Central memory CD8-positive, alpha-beta T cell (primary cell): Measurements from ENCODE around the gene RAD51B.
"Not testable (repeated sequence)": the region's sequence is repeated elsewhere in the genome, so short reads cannot be mapped to it uniquely, and the experiment has no call there.

Experiments
- ATAC-seq: fragments of 150-1000 bp; cut with Tn5 transposase; replicated peaks from 2 replicates; pipeline ENCODE4 v1.10.0; 2022; ENCODE audit warnings: mild to moderate bottlenecking, moderate FRiP score, moderate number of reproducible peaks; ENCODE audit not compliant: poor library complexity, severe bottlenecking; ENCODE audit errors: extremely low read depth
- DNase-seq, 2 donors: peaks; one replicate each; pipeline ENCODE4 v3.0.0; 2021; ENCODE audit warnings: low spot score in 2 of 2
- H3K27ac Mint-ChIP-seq: one replicate; pipeline ENCODE4 v1.8.0; 2022; ENCODE audit warnings: low read depth, mild to moderate bottlenecking, moderate library complexity, mixed read lengths
- H3K27me3 Mint-ChIP-seq: one replicate; pipeline ENCODE4 v1.8.0; 2022; ENCODE audit warnings: mixed read lengths
- H3K36me3 Mint-ChIP-seq: one replicate; pipeline ENCODE4 v1.8.0; 2022; ENCODE audit warnings: mild to moderate bottlenecking, moderate library complexity, mixed read lengths; ENCODE audit not compliant: insufficient read depth
- H3K4me1 Mint-ChIP-seq: one replicate; pipeline ENCODE4 v1.8.0; 2022; ENCODE audit warnings: mixed read lengths
- H3K4me3 Mint-ChIP-seq: one replicate; pipeline ENCODE4 v1.8.0; 2022; ENCODE audit warnings: mild to moderate bottlenecking, moderate library complexity, mixed read lengths
- H3K9me3 Mint-ChIP-seq: one replicate; pipeline ENCODE4 v1.8.0; 2022; ENCODE audit warnings: mixed read lengths

Gene RAD51B

DNA sequence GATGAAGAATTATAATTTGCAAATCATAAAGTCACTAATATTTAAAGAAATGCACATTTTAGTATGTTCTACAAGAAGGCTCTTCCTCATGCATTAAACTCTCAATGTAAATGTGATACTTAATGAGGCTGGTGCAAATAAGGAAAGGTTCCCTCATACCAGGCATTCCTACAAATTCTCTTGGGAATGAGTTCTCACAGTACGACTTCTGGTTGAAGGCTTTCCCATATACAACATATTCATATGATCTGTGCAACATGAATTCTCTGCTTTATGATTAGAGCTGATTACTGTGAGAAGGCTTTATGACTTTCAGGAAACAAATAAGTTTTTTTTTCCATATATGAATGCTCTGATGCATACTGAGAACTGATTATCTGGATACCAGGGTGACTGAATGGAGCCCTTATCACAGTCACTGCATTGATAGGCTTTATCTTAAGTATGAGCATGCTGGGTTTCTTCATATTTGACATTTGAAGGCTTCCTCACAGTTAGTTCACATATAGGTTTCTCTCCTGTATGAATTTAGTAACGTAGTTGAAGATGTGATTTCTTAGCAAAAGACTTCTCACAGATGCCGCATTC is 293.9 kb downstream of the RAD51B start:
- H3K36me3 Mint-ChIP-seq = no peaks in the 10 kb centered on the region
- no peak overlapping the region for H3K27ac Mint-ChIP-seq
- H3K4me3 Mint-ChIP-seq = no peak overlapping the region
- no peak for DNase-seq
- no peaks in the 10 kb centered on the region for H3K27me3 Mint-ChIP-seq
- peaks cover 20% of the 10 kb centered on the region for H3K4me1 Mint-ChIP-seq
- ATAC-seq = no peak
- H3K9me3 Mint-ChIP-seq = no peaks in the 10 kb centered on the region

DNA sequence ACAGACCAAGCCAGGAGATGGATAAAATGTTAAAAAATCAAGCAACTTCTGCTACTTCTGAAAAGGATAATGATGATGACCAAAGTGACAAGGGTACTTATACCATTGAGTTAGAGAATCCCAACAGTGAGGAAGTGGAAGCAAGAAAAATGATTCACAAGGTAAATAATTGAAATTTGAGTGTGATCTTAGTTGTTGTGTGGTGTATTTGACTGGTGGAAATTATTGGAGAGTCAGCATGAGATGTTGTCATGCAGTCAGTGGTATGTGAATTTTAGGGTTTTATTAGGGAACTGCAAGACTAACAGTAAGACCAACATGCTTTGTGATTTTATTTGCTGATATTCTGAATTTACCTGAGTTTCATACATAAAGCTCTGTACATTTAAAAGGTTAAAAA is 296.4 kb downstream of the RAD51B start:
- not testable (repeated sequence) for DNase-seq, H3K4me3 Mint-ChIP-seq, H3K36me3 Mint-ChIP-seq, H3K27ac Mint-ChIP-seq, ATAC-seq, H3K9me3 Mint-ChIP-seq, H3K27me3 Mint-ChIP-seq
- H3K4me1 Mint-ChIP-seq = peaks cover 12% of the 10 kb centered on the region

DNA sequence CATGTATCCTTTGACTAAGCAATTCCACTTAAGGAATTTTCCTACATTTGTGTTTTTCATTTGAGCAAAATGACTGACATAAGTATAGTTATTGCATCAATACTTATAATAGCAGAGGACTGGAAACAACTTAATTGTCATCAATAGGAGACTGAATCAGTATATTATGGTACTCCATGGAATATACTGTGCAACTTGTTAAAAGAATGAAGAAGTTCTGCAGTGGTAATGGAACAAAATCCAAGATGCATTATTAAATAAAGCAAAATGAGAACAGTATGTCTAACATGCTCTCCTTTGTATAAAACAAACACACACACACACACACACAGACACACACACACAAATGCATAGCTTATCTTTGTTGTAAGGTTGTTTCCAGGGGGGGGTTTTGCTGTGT is 303.1 kb downstream of the RAD51B start:
- no peak overlapping the region for H3K27ac Mint-ChIP-seq
- H3K9me3 Mint-ChIP-seq = no peaks in the 10 kb centered on the region
- no peaks in the 10 kb centered on the region for H3K4me1 Mint-ChIP-seq
- no peak overlapping the region for H3K4me3 Mint-ChIP-seq
- H3K27me3 Mint-ChIP-seq = no peaks in the 10 kb centered on the region
- ATAC-seq = no peak
- no peaks in the 10 kb centered on the region for H3K36me3 Mint-ChIP-seq
- DNase-seq = no peak

DNA sequence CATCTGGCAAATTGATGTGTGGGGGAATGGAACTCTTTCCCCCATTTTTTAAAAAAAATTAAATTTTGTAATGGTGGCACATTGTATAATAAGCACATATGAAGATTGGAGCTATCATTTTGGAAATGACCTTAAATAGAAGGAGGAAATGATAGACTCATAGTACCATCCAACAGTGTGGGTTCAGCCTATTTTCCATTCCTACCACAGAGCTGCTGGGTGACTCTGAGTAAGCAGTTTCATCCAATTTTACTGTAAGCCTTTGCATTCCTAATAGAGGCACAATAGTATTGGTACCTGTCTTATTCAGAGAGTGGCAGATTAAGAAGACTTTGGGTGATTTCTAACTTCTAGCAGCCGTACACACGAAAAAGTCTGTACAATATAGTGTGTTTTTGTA is 304.5 kb downstream of the RAD51B start:
- ATAC-seq = no peak
- no peaks in the 10 kb centered on the region for H3K4me1 Mint-ChIP-seq

DNA sequence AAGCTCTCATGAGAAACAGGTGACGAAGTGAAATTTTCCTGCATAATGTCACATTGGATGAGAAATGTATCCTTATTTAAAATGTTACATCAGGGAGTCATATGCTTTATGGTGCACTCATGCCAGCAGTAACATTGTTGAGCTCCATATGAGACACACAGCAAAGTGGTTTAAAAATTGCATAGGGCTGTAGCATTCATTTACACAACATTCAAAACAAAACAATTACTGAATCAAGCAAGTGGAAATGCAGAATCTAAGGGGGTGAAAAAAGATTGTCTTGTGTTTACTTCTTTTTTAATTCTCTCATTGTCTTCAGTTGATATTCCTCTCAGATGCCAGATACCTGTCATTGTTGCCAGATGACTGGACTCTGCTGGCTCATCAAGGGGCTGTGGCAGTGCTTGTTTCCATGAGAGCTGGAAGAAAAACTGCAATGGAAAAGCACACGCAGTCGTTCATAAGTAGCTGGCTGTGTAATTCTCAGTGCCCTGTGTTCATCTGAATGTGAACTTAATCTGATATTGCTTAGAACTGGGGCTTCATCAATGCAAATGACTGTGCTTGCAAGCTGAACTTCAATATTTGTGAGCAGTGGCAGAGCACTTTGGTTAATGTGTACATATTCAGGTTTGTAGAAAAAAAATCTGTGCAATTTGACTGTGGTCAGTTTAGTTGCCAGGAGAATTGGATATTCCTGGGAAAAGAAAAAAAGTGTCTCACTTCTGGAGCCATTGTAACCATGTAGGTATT is 305.6 kb downstream of the RAD51B start:
- Mint-ChIP-seq H3K36me3 (no peaks in the 10 kb centered on the region), H3K27ac (no peak overlapping the region), H3K4me1 (no peaks in the 10 kb centered on the region), H3K9me3 (no peaks in the 10 kb centered on the region), H3K27me3 (no peaks in the 10 kb centered on the region), H3K4me3 (no peak overlapping the region)
- DNase-seq (no peak), ATAC-seq (no peak)

More for the DNA sequence above, 304.5 kb downstream of the RAD51B start:
- H3K36me3 Mint-ChIP-seq = no peaks in the 10 kb centered on the region
- no peak for DNase-seq
- no peak overlapping the region for H3K4me3 Mint-ChIP-seq
- no peak overlapping the region for H3K27ac Mint-ChIP-seq
- no peaks in the 10 kb centered on the region for H3K9me3 Mint-ChIP-seq
- no peaks in the 10 kb centered on the region for H3K27me3 Mint-ChIP-seq

DNA sequence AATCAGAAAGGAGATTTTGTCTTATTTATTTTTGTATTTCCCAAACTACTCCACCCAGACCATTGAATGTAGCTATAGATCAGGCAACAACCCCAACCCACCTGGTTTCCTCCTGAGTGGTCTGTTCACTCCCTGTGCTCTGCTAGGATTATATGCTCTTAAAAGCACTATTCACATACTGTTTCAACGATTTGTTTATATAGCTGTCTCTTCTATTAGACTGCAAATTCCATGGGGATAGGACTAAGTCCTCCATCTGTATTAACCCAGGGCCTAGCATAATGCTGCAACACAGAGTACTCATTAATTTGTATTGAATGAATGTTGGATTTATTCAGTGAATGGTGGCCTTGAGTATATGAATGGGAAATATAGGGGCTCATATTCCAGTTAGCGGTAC is 307.6 kb downstream of the RAD51B start:
- no peaks in the 10 kb centered on the region for H3K9me3 Mint-ChIP-seq
- H3K4me1 Mint-ChIP-seq = no peaks in the 10 kb centered on the region
- H3K36me3 Mint-ChIP-seq = no peaks in the 10 kb centered on the region
- DNase-seq (no peak), ATAC-seq (no peak)
- H3K27me3 Mint-ChIP-seq = no peaks in the 10 kb centered on the region
- H3K4me3 Mint-ChIP-seq = no peak overlapping the region
- H3K27ac Mint-ChIP-seq = no peak overlapping the region

DNA sequence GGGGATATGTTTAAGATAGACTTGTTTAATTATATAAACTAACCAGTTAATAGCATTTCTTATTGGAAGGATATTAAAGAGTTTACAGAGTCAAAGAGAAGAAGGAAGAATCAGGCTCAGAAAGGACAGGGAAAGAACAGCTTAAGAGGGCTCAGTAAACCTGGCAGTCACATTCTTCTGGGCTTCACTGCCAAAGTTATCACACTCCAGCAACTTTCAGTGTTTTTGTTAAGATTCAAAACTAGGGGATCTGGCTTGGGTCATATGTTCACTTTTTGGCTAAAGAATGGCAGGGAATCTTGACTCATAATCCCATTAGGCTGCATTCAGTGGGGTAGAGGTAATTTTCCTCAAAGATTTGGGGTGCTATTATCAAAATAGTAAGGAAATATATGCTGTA is 312.3 kb downstream of the RAD51B start:
- Mint-ChIP-seq H3K4me3 (no peak overlapping the region), H3K36me3 (no peaks in the 10 kb centered on the region), H3K4me1 (peaks cover 7% of the 10 kb centered on the region), H3K9me3 (no peaks in the 10 kb centered on the region), H3K27ac (no peak overlapping the region), H3K27me3 (no peaks in the 10 kb centered on the region)
- no peak for DNase-seq
- ATAC-seq = no peak

DNA sequence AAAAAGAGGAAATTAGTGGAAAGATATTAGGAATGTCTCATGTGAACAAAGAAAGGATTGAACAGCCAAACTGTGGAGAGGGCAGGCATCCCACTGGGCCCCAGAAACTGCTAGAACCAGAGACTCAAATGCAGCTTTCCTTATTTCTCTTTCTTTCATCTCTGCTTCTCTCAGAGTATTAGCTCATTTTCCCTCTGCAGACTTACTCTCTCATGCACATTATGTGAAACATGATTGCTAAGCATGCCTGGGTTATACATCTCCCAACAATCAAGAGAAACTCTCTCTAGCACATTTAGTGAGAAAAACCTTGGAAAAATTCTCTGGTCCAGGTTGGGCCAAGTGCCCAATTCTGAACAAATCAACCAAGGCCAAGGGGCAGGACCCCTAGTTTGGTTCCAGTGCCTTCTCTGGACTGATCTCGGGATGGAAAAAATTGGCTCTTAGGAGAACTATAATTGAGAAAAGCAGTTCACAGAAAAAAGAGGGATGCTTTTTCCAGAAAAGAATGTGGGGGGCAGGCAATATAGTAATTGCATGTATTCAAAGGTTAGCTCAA is 313.1 kb downstream of the RAD51B start:
- H3K27me3 Mint-ChIP-seq = no peaks in the 10 kb centered on the region
- H3K4me1 Mint-ChIP-seq = peaks cover 7% of the 10 kb centered on the region
- no peak for DNase-seq
- no peak overlapping the region for H3K27ac Mint-ChIP-seq
- no peaks in the 10 kb centered on the region for H3K9me3 Mint-ChIP-seq
- no peaks in the 10 kb centered on the region for H3K36me3 Mint-ChIP-seq
- no peak overlapping the region for H3K4me3 Mint-ChIP-seq
- no peak for ATAC-seq

DNA sequence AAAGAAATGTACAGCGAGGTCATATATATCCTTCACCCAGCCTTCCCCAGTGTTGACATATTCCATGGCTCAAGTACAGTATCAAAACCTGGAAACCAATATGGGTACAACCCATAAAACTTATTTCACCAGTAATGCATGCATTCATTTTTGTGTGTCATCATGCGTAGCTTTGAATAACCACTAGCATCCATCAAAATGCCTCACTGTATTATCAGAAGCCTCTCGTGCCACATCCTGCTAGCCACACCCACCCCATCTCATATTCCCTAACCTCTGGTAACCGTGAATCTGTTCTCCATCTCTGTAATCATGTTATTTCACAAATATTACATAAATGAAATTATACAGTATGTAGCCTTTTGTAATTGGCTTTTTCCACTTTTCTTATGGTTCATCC is 314.3 kb downstream of the RAD51B start:
- no peak overlapping the region for H3K4me3 Mint-ChIP-seq
- no peaks in the 10 kb centered on the region for H3K9me3 Mint-ChIP-seq
- H3K27ac Mint-ChIP-seq = no peak overlapping the region
- DNase-seq (no peak), ATAC-seq (no peak)
- no peaks in the 10 kb centered on the region for H3K27me3 Mint-ChIP-seq
- H3K4me1 Mint-ChIP-seq = peaks cover 7% of the 10 kb centered on the region
- H3K36me3 Mint-ChIP-seq = no peaks in the 10 kb centered on the region

DNA sequence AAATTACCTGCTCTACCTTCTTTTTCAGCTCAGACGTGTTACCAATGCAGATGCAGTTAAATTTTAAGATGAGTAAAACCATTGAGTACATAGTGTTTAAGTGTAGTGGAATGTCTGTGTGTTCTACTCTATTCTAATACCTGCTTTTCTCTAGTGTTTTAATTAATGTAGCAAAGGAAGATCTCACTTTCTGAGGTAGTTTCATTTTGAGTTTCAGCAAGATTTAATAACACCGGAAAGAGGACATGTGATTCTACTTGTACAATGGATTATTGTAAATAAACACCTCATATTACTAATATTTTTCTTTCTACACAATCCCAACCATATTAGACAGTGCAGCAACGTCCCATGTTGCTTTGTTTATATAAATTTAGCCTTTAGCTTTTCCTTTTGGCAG is 315.4 kb downstream of the RAD51B start:
- H3K4me3 Mint-ChIP-seq = no peak overlapping the region

DNA sequence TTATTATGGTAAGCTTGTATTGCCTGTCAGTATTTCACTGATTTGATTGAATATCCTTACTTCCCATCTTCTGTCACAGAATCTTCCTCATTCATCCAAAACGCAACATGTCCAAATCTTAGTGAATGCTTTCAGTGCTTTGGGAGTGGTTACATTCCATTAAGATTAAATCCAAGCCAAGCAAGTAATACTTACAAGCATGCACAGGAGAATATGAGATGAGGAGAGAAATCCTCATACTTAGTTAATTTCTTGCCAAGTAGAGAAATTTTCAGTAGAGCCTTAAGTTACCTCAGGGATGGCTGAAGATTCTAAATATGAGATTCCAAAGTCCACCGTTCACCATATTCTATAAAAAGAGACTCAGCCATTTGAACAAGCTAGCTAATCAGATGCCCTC is 316.0 kb downstream of the RAD51B start:
- Mint-ChIP-seq H3K9me3 (no peaks in the 10 kb centered on the region), H3K27me3 (no peaks in the 10 kb centered on the region), H3K4me1 (peaks cover 7% of the 10 kb centered on the region), H3K4me3 (no peak overlapping the region), H3K27ac (no peak overlapping the region), H3K36me3 (no peaks in the 10 kb centered on the region)
- no peak for DNase-seq
- ATAC-seq = no peak

More for the DNA sequence above, 315.4 kb downstream of the RAD51B start:
- no peaks in the 10 kb centered on the region for H3K27me3 Mint-ChIP-seq
- H3K4me1 Mint-ChIP-seq = peaks cover 7% of the 10 kb centered on the region
- no peaks in the 10 kb centered on the region for H3K9me3 Mint-ChIP-seq
- no peak for DNase-seq
- no peak overlapping the region for H3K27ac Mint-ChIP-seq
- no peaks in the 10 kb centered on the region for H3K36me3 Mint-ChIP-seq
- no peak for ATAC-seq

DNA sequence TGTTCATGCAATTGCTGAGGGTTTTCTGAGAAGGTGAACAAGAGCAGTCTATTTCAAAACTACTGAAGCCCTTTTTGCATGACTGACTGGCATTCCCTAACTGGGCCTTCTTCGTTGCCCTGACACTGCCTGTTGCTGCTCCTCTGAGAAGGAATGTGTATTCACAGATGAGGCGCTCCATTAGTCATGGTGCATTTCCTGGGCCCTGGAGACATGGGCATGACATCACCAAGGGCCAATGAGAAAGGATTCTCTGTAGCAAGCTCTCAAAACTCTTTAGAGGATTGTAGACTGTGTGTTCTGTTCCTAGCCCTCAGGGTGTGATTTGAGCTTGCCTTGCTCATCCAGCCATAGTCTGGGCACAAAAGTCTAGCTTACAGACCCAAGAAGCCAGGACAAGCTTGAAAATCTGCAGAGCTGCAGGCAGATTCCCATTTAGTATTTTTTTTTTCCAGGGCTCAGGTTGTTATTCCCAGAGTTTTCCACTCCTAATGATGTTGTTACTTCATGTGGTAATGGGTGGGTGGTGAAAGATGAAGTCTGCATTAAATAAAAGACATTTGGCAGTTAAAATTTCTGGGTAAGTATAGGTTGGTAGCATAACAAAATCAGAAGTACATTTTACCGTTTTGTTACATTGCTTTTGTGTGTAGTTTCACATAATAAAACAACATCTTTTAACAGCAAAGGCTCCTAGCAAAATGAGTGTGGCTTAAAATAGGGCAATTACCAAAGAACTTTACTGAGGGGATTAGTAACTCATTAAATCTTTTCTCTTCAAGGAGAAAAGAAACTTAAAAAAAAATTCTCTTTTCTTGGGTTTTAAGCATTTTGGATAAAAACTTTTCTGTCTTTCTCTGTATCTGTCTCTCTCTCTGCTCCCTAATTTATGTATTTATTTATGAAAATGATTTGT is 318.4 kb downstream of the RAD51B start:
- Mint-ChIP-seq H3K36me3 (peaks cover 1% of the 10 kb centered on the region), H3K27ac (no peak overlapping the region), H3K4me1 (peaks cover 7% of the 10 kb centered on the region), H3K9me3 (no peaks in the 10 kb centered on the region), H3K27me3 (no peaks in the 10 kb centered on the region), H3K4me3 (no peak overlapping the region)
- DNase-seq = no peak
- no peak for ATAC-seq
